ENCODE data around the gene IL17C.

GRCh38 chr16:88600539-88600896 is 37.9 kb upstream of the IL17C start:
- TF ChIP-seq EZH2phosphoT487 (IDR thresholded peaks at IDR 0.05; ENCODE audit: low read depth) (no peak), CTCF (IDR thresholded peaks at IDR 0.05; ENCODE audit: low read depth, low read length) (no peak)
